Measurements from ENCODE around the gene RABL6.
"Not testable (repeated sequence)": the region's sequence is repeated elsewhere in the genome, so short reads cannot be mapped to it uniquely, and the experiment has no call there.

Gene RABL6

GRCh38 chr9:136828474-136829140 lies 20.9 kb downstream of the RABL6 start:
- no peak overlapping the region for H3K4me3 ChIP-seq (ENCODE audit: low read length)
- TF ChIP-seq CTCF (conservative IDR thresholded peaks at IDR 0.05; ENCODE audit: low read length), result no peak
- no peak for DNase-seq (ENCODE audit: low read depth)

GRCh38 chr9:136829412-136829811 lies 21.7 kb downstream of the RABL6 start:
- TF ChIP-seq CTCF (conservative IDR thresholded peaks at IDR 0.05; ENCODE audit: low read length), result no peak
- no peak for DNase-seq (ENCODE audit: low read depth)

GRCh38 chr9:136829981-136830885 lies 22.5 kb downstream of the RABL6 start:
- no peak for DNase-seq (ENCODE audit: low read depth)
- TF ChIP-seq CTCF (conservative IDR thresholded peaks at IDR 0.05; ENCODE audit: low read length), result no peak
- no peak overlapping the region for H3K4me3 ChIP-seq (ENCODE audit: low read length)

More at GRCh38 chr9:136829412-136829811, 21.7 kb downstream of the RABL6 start:
- H3K4me3 ChIP-seq (ENCODE audit: low read length), result no peak overlapping the region

- no peak for DNase-seq (ENCODE audit: low read depth)
- no peak for TF ChIP-seq CTCF (conservative IDR thresholded peaks at IDR 0.05; ENCODE audit: low read length)
Observed at GRCh38 chr9:136831002-136831719, 23.4 kb downstream of the RABL6 start.

GRCh38 chr9:136831720-136832104 lies 24.0 kb downstream of the RABL6 start:
- no peak for TF ChIP-seq CTCF (conservative IDR thresholded peaks at IDR 0.05; ENCODE audit: low read length)
- no peak for DNase-seq (ENCODE audit: low read depth)

More at GRCh38 chr9:136831002-136831719, 23.4 kb downstream of the RABL6 start:
- no peak overlapping the region for H3K4me3 ChIP-seq (ENCODE audit: low read length)

GRCh38 chr9:136832581-136832980 lies 24.8 kb downstream of the RABL6 start:
- H3K4me3 ChIP-seq (ENCODE audit: low read length), result no peak overlapping the region
- DNase-seq (ENCODE audit: low read depth), result no peak
- TF ChIP-seq CTCF (conservative IDR thresholded peaks at IDR 0.05; ENCODE audit: low read length), result no peak

More at GRCh38 chr9:136831720-136832104, 24.0 kb downstream of the RABL6 start:
- H3K4me3 ChIP-seq (ENCODE audit: low read length), result no peak overlapping the region

GRCh38 chr9:136833381-136834048 lies 25.8 kb downstream of the RABL6 start:
- not testable (repeated sequence) for H3K4me3 ChIP-seq (ENCODE audit: low read length); DNase-seq (ENCODE audit: low read depth)

Measured in AG10803 (cell line).